Astrocyte (in vitro differentiated cells and primary cell): ENCODE data around the gene TERT. TPM values are rescaled to one million over a fixed set of nuclear protein-coding genes. Genes with fewer than 3 reads are reported as not detected.
"Not testable (repeated sequence)": the region's sequence is repeated elsewhere in the genome, so short reads cannot be mapped to it uniquely, and the experiment has no call there.

Source experiments
- DNase-seq: peaks from one replicate; pipeline ENCODE4 v3.0.0-alpha.2; 2010; ENCODE audit warnings: low read depth
- FAIRE-seq: peaks from 2 replicates; lab custom pipeline; 2011; peaks lifted over from hg19 to GRCh38; lab: Jason Lieb, UNC
- H2AFZ ChIP-seq: 2 replicates; pipeline ENCODE4 v1.6.0; 2012; ENCODE audit warnings: low read depth, low read length, inconsistent platforms
- H3K27ac ChIP-seq: 2 replicates; pipeline ENCODE4 v1.5.1; 2011; ENCODE audit warnings: low read depth, low read length, inconsistent platforms
- H3K27me3 ChIP-seq: 2 replicates; pipeline ENCODE4 v1.6.0; 2011; ENCODE audit warnings: low read length, inconsistent platforms; ENCODE audit not compliant: insufficient read depth
- H3K36me3 ChIP-seq: 2 replicates; pipeline ENCODE4 v1.5.1; 2011; ENCODE audit warnings: low read length, inconsistent platforms; ENCODE audit not compliant: insufficient read depth
- H3K4me1 ChIP-seq: 2 replicates; pipeline ENCODE4 v1.5.1; 2011; ENCODE audit warnings: low read length, inconsistent platforms; ENCODE audit not compliant: insufficient read depth
- H3K4me2 ChIP-seq: 2 replicates; pipeline ENCODE4 v1.6.0; 2012; ENCODE audit warnings: low read length, inconsistent platforms
- H3K4me3 ChIP-seq: 2 replicates; pipeline ENCODE4 v1.5.1; 2011; ENCODE audit warnings: low read depth, mild to moderate bottlenecking, low read length, inconsistent platforms; ENCODE audit not compliant: insufficient read depth
- H3K79me2 ChIP-seq: 2 replicates; pipeline ENCODE4 v1.6.0; 2012; ENCODE audit warnings: mild to moderate bottlenecking, low read length, inconsistent platforms; ENCODE audit not compliant: insufficient read depth
- H3K9ac ChIP-seq: 2 replicates; pipeline ENCODE4 v1.6.0; 2012; ENCODE audit warnings: mild to moderate bottlenecking, low read length, inconsistent platforms
- H3K9me3 ChIP-seq: 2 replicates; pipeline ENCODE4 v1.5.1; 2012; ENCODE audit warnings: low read depth, mild to moderate bottlenecking, low read length, inconsistent platforms; ENCODE audit not compliant: insufficient read depth
- H4K20me1 ChIP-seq: 2 replicates; pipeline ENCODE4 v1.6.0; 2012; ENCODE audit warnings: low read length, inconsistent platforms; ENCODE audit not compliant: insufficient read depth
- H3K27ac Mint-ChIP-seq: one replicate; pipeline ENCODE4 v1.8.0; 2021; ENCODE audit warnings: mild to moderate bottlenecking, mixed read lengths; ENCODE audit not compliant: unreplicated experiment
- H3K27me3 Mint-ChIP-seq: one replicate; pipeline ENCODE4 v1.8.0; 2021; ENCODE audit warnings: low read depth, mixed read lengths; ENCODE audit not compliant: unreplicated experiment
- H3K36me3 Mint-ChIP-seq: one replicate; pipeline ENCODE4 v1.8.0; 2021; ENCODE audit warnings: low read depth, mixed read lengths; ENCODE audit not compliant: unreplicated experiment
- H3K4me1 Mint-ChIP-seq: one replicate; pipeline ENCODE4 v1.8.0; 2021; ENCODE audit warnings: low read depth, mixed read lengths; ENCODE audit not compliant: unreplicated experiment
- H3K4me3 Mint-ChIP-seq: one replicate; pipeline ENCODE4 v1.8.0; 2021; ENCODE audit warnings: mild to moderate bottlenecking, moderate library complexity, mixed read lengths; ENCODE audit not compliant: unreplicated experiment
- H3K9me3 Mint-ChIP-seq: one replicate; pipeline ENCODE4 v1.8.0; 2021; ENCODE audit warnings: mild to moderate bottlenecking, mixed read lengths; ENCODE audit not compliant: unreplicated experiment
- CTCF ChIP-seq: IDR thresholded peaks from 2 replicates; pipeline ENCODE4 v1.5.1; 2011; ENCODE audit warnings: low read depth, mild to moderate bottlenecking, inconsistent platforms, low read length, moderate library complexity; ENCODE audit not compliant: insufficient read depth
- EZH2 ChIP-seq: IDR thresholded peaks from 2 replicates; pipeline ENCODE4 v1.6.1; 2012; ENCODE audit warnings: mild to moderate bottlenecking, low read length, inconsistent platforms; ENCODE audit not compliant: insufficient read depth
- total RNA-seq: library from RNA; stranded (reverse); gene quantifications from 2 replicates; pipeline ENCODE4 v1.2.1, GENCODE V29; 2021

TERT gene
- total RNA-seq, 1 donor from 2014 or later: 0.50 TPM

GRCh38 chr5:1330146-1330846 is 35.4 kb upstream of the TERT start:
- Histone ChIP-seq H2AFZ (no peak overlapping the region), H3K27ac (no peak overlapping the region), H3K36me3 (peaks cover 15% of the 10 kb centered on the region), H3K9me3 (peaks cover 5% of the 10 kb centered on the region), H3K4me1 (no peaks in the 10 kb centered on the region), H3K4me2 (no peak overlapping the region), H3K27me3 (no peaks in the 10 kb centered on the region), H3K79me2 (peaks cover 3% of the 10 kb centered on the region), H3K4me3 (no peak overlapping the region), H4K20me1 (peaks cover 50% of the 10 kb centered on the region), H3K9ac (no peak overlapping the region)
- Mint-ChIP-seq H3K4me3 (no peak overlapping the region), H3K27ac (peak overlapping the region; percentile 69), H3K36me3 (peaks cover 47% of the 10 kb centered on the region), H3K4me1 (peaks cover 19% of the 10 kb centered on the region), H3K27me3 (no peaks in the 10 kb centered on the region), H3K9me3 (peaks cover 43% of the 10 kb centered on the region)
- FAIRE-seq (no peak), DNase-seq (no peak)
- TF ChIP-seq CTCF: no peak
- no peak for TF ChIP-seq EZH2

GRCh38 chr5:1329111-1329579 is 34.3 kb upstream of the TERT start:
- peaks cover 3% of the 10 kb centered on the region for H3K79me2 ChIP-seq
- peaks cover 19% of the 10 kb centered on the region for H3K4me1 Mint-ChIP-seq
- peaks cover 16% of the 10 kb centered on the region for H3K36me3 ChIP-seq
- TF ChIP-seq EZH2 (no peak), CTCF (no peak)
- H4K20me1 ChIP-seq: peaks cover 48% of the 10 kb centered on the region
- H3K4me1 ChIP-seq: no peaks in the 10 kb centered on the region
- no peaks in the 10 kb centered on the region for H3K27me3 Mint-ChIP-seq
- H3K9me3 Mint-ChIP-seq: peaks cover 43% of the 10 kb centered on the region
- H3K9me3 ChIP-seq: peaks cover 5% of the 10 kb centered on the region
- no peaks in the 10 kb centered on the region for H3K27me3 ChIP-seq
- H3K4me3 Mint-ChIP-seq: peak overlapping the region; percentile 64
- H3K27ac ChIP-seq: no peak overlapping the region
- no peak for FAIRE-seq
- H3K4me3 ChIP-seq: no peak overlapping the region
- H3K4me2 ChIP-seq: no peak overlapping the region
- DNase-seq: no peak
- H3K9ac ChIP-seq: no peak overlapping the region
- no peak overlapping the region for H2AFZ ChIP-seq
- H3K27ac Mint-ChIP-seq: peak overlapping the region; percentile 100
- H3K36me3 Mint-ChIP-seq: peaks cover 53% of the 10 kb centered on the region

GRCh38 chr5:1328237-1329110 is 33.6 kb upstream of the TERT start:
- H2AFZ ChIP-seq, H3K4me1 ChIP-seq, H3K9me3 ChIP-seq, H3K79me2 ChIP-seq, H3K27me3 Mint-ChIP-seq, FAIRE-seq, H3K27me3 ChIP-seq, H3K4me3 ChIP-seq, DNase-seq: not testable (repeated sequence)
- Histone ChIP-seq H3K4me2 (peak overlapping the region; percentile 10), H4K20me1 (peaks cover 51% of the 10 kb centered on the region), H3K9ac (peak overlapping the region; percentile 10), H3K36me3 (peaks cover 14% of the 10 kb centered on the region), H3K27ac (peak overlapping the region; percentile 57)
- Mint-ChIP-seq H3K36me3 (peaks cover 59% of the 10 kb centered on the region), H3K27ac (peak overlapping the region; percentile 100), H3K9me3 (peaks cover 43% of the 10 kb centered on the region), H3K4me3 (peak overlapping the region; percentile 64), H3K4me1 (peaks cover 19% of the 10 kb centered on the region)

GRCh38 chr5:1326901-1327756 is 32.3 kb upstream of the TERT start:
- H3K9me3 Mint-ChIP-seq: peaks cover 40% of the 10 kb centered on the region
- Histone ChIP-seq H3K4me2 (peak overlapping the region; percentile 30), H3K36me3 (peaks cover 12% of the 10 kb centered on the region), H3K27ac (peak overlapping the region; percentile 81), H3K9ac (peak overlapping the region; percentile 38), H4K20me1 (peaks cover 40% of the 10 kb centered on the region)
- H3K4me3 ChIP-seq, H3K9me3 ChIP-seq, FAIRE-seq, H3K27me3 ChIP-seq, H3K79me2 ChIP-seq, H2AFZ ChIP-seq, H3K27me3 Mint-ChIP-seq, H3K4me1 ChIP-seq: not testable (repeated sequence)
- peak; percentile 37 for DNase-seq
- H3K4me1 Mint-ChIP-seq: peaks cover 19% of the 10 kb centered on the region
- peaks cover 57% of the 10 kb centered on the region for H3K36me3 Mint-ChIP-seq
- peak overlapping the region; percentile 54 for H3K4me3 Mint-ChIP-seq
- peak overlapping the region; percentile 99 for H3K27ac Mint-ChIP-seq
